Breast epithelium (tissue), 4 donors: ENCODE measurements around the gene SLC34A1. TPM values are rescaled to one million over a fixed set of nuclear protein-coding genes. Genes with fewer than 3 reads are reported as not detected.

Source experiments
- DNase-seq, 2 donors: peaks; one replicate each; pipeline ENCODE4 v3.0.0-alpha.2; 2019; ENCODE audit warnings: low spot score in 2 of 2
- H3K27ac ChIP-seq, 2 donors: fragments of 200-600 bp; sonication (generic) in 1 of 2; one replicate each; pipeline ENCODE4 v1.5.1; 2016 to 2019; ENCODE audit warnings: mild to moderate bottlenecking in 1 of 2
- H3K27me3 ChIP-seq, 2 donors: fragments of 200-600 bp; sonication (generic) in 1 of 2; one replicate each; pipeline versions ENCODE4 v1.5.1 to v1.6.0; 2017 to 2019; ENCODE audit warnings: control low read depth in 1 of 2, mild to moderate bottlenecking in 1 of 2
- H3K36me3 ChIP-seq: fragments of 200-600 bp; one replicate; pipeline ENCODE4 v1.5.1; 2019
- H3K4me1 ChIP-seq, 2 donors: fragments of 200-600 bp; sonication (generic); one replicate each; pipeline ENCODE4 v1.5.1; 2016 to 2019; ENCODE audit warnings: control low read depth in 1 of 2
- H3K4me3 ChIP-seq, 3 donors: fragments of 200-600 bp; sonication (generic); 1 replicate in 2 of 3; 2 replicates in 1 of 3; pipeline ENCODE4 v1.5.1; 2016 to 2019; ENCODE audit warnings: mild to moderate bottlenecking in 3 of 3, moderate library complexity in 2 of 3
- H3K9me3 ChIP-seq, 2 donors: fragments of 200-600 bp; sonication (generic) in 1 of 2; one replicate each; pipeline ENCODE4 v1.5.1; 2016 to 2019; ENCODE audit warnings: control low read depth in 1 of 2
- CTCF ChIP-seq, 3 donors: fragments of 450-650 bp; IDR thresholded peaks; one replicate each; pipeline ENCODE4 v1.5.1; 2016 to 2017; ENCODE audit warnings: antibody characterized with exemption in 3 of 3, mild to moderate bottlenecking in 3 of 3, moderate library complexity in 3 of 3
- POLR2A ChIP-seq: fragments of 450-650 bp; IDR thresholded peaks from one replicate; pipeline ENCODE4 v1.6.1; 2016; ENCODE audit warnings: antibody characterized with exemption, mild to moderate bottlenecking, moderate library complexity
- POLR2AphosphoS5 ChIP-seq, 3 donors: sonication (generic); formaldehyde crosslinking; IDR thresholded peaks; one replicate each; pipeline ENCODE4 v1.6.1; 2017; ENCODE audit warnings: antibody characterized with exemption in 3 of 3
- intact Hi-C: fragments of 100-400 bp; cut with DNase I; formaldehyde crosslinking; loops from one replicate; pipeline ENCODE4 v1.15.1; 2023; ENCODE audit warnings: low total_unique reads
- total RNA-seq, 3 donors: library from RNA; depleted of rRNA; stranded (reverse); fragments of >200 nt; gene quantifications; one replicate each; pipeline ENCODE4 v1.1.0, GENCODE V29; 2016

The SLC34A1 gene
- total RNA-seq, 3 donors from 2014 or later, result not detected

GRCh38 chr5:177435847-177436536 is 51.8 kb downstream of the SLC34A1 start:
- H3K4me1 ChIP-seq, result no peaks in the 10 kb centered on the region
- no peak for DNase-seq
- H3K4me3 ChIP-seq, result no peak overlapping the region
- intact Hi-C loops, result no loop called here
- H3K27me3 ChIP-seq, result no peaks in the 10 kb centered on the region
- H3K36me3 ChIP-seq, result no peaks in the 10 kb centered on the region
- no peak for TF ChIP-seq POLR2AphosphoS5 (IDR thresholded peaks at IDR 0.05)
- no peak for TF ChIP-seq CTCF (IDR thresholded peaks at IDR 0.05)
- TF ChIP-seq POLR2A, result no peak
- H3K9me3 ChIP-seq, result no peaks in the 10 kb centered on the region
- H3K27ac ChIP-seq, result no peak overlapping the region

- H3K36me3 ChIP-seq, result no peaks in the 10 kb centered on the region
- TF ChIP-seq POLR2AphosphoS5 (IDR thresholded peaks at IDR 0.05), result no peak
- no peak for TF ChIP-seq CTCF (IDR thresholded peaks at IDR 0.05)
- no peak for TF ChIP-seq POLR2A
- intact Hi-C loops, result no loop called here
Measured at GRCh38 chr5:177437623-177438022, 53.4 kb downstream of the SLC34A1 start.

GRCh38 chr5:177438468-177438867 is 54.2 kb downstream of the SLC34A1 start:
- H3K4me3 ChIP-seq, result no peak overlapping the region
- no peak for TF ChIP-seq POLR2AphosphoS5 (IDR thresholded peaks at IDR 0.05)
- TF ChIP-seq POLR2A, result no peak
- TF ChIP-seq CTCF (IDR thresholded peaks at IDR 0.05), result no peak
- no peak for DNase-seq
- no peaks in the 10 kb centered on the region for H3K9me3 ChIP-seq
- no peaks in the 10 kb centered on the region for H3K36me3 ChIP-seq
- no peaks in the 10 kb centered on the region for H3K27me3 ChIP-seq
- H3K27ac ChIP-seq, result no peak overlapping the region
- no peaks in the 10 kb centered on the region for H3K4me1 ChIP-seq
- intact Hi-C loops, result no loop called here

More at GRCh38 chr5:177437623-177438022, 53.4 kb downstream of the SLC34A1 start:
- Histone ChIP-seq H3K4me1 (no peaks in the 10 kb centered on the region), H3K27me3 (no peaks in the 10 kb centered on the region), H3K4me3 (no peak overlapping the region), H3K9me3 (no peaks in the 10 kb centered on the region), H3K27ac (no peak overlapping the region)
- no peak for DNase-seq

- no peak for DNase-seq
- TF ChIP-seq CTCF (IDR thresholded peaks at IDR 0.05) (no peak), POLR2AphosphoS5 (IDR thresholded peaks at IDR 0.05) (no peak), POLR2A (no peak)
- H3K4me1 ChIP-seq, result no peaks in the 10 kb centered on the region
- H3K9me3 ChIP-seq, result no peaks in the 10 kb centered on the region
- H3K27me3 ChIP-seq, result no peaks in the 10 kb centered on the region
- no peaks in the 10 kb centered on the region for H3K36me3 ChIP-seq
- intact Hi-C loops, result no loop called here
- no peak overlapping the region for H3K27ac ChIP-seq
- H3K4me3 ChIP-seq, result no peak overlapping the region
Measured at GRCh38 chr5:177439518-177440053, 55.4 kb downstream of the SLC34A1 start.

GRCh38 chr5:177440211-177440989 is 56.2 kb downstream of the SLC34A1 start:
- Histone ChIP-seq H3K27ac (peak overlapping the region in 1 of 2 donors; percentile 58), H3K4me1 (no peaks in the 10 kb centered on the region), H3K27me3 (no peaks in the 10 kb centered on the region), H3K9me3 (no peaks in the 10 kb centered on the region), H3K4me3 (no peak overlapping the region), H3K36me3 (no peaks in the 10 kb centered on the region)
- no peak for TF ChIP-seq POLR2AphosphoS5 (IDR thresholded peaks at IDR 0.05)
- no peak for TF ChIP-seq POLR2A
- TF ChIP-seq CTCF (IDR thresholded peaks at IDR 0.05), result no peak
- intact Hi-C loops, result no loop called here
- DNase-seq, result no peak
